Activated T-helper 1 cell treated with anti-CD3 and anti-CD28 coated beads, Interleukin-12 subunit alpha, Interleukin-12 subunit beta, Interleukin-2, Interleukin-4 antibody, amounts not matched to agents 30 ng/mL and 10 ng/mL and 1 ng/mL, durations not matched to agents 14 hours and 24 hours and 36 hours (primary cell): ENCODE data around the gene GPR33. TPM values are rescaled to one million over a fixed set of nuclear protein-coding genes. Genes with fewer than 3 reads are reported as not detected.
"Not testable (repeated sequence)": the region's sequence is repeated elsewhere in the genome, so short reads cannot be mapped to it uniquely, and the experiment has no call there.

Experiments used
- DNase-seq: peaks from one replicate; pipeline ENCODE4 v3.0.0; 2021; ENCODE audit warnings: low spot score
- H3K27ac Mint-ChIP-seq: one replicate; pipeline ENCODE4 v1.8.0; 2021; ENCODE audit warnings: mild to moderate bottlenecking, mixed read lengths
- H3K27me3 Mint-ChIP-seq: one replicate; pipeline ENCODE4 v1.8.0; 2022; ENCODE audit warnings: mild to moderate bottlenecking, moderate library complexity, mixed read lengths; ENCODE audit not compliant: insufficient read depth
- H3K36me3 Mint-ChIP-seq: one replicate; pipeline ENCODE4 v1.8.0; 2021; ENCODE audit warnings: low read depth, mixed read lengths
- H3K4me1 Mint-ChIP-seq: one replicate; pipeline ENCODE4 v1.8.0; 2021; ENCODE audit warnings: low read depth, mixed read lengths
- H3K4me3 Mint-ChIP-seq: one replicate; pipeline ENCODE4 v1.8.0; 2021; ENCODE audit warnings: mild to moderate bottlenecking, moderate library complexity, mixed read lengths
- H3K9me3 Mint-ChIP-seq: one replicate; pipeline ENCODE4 v1.8.0; 2021; ENCODE audit warnings: mixed read lengths
- intact Hi-C: fragments of 100-400 bp; cut with micrococcal nuclease; formaldehyde crosslinking; loops from one replicate; pipeline ENCODE4 v1.15.1; 2024
- total RNA-seq: library from RNA; stranded (reverse); gene quantifications from 2 replicates; pipeline ENCODE4 v1.2.3, GENCODE V29; 2022

GPR33 gene
- total RNA-seq, 1 donor from 2014 or later = not detected

- H3K4me1 Mint-ChIP-seq = no peaks in the 10 kb centered on the region
- DNase-seq = no peak
- intact Hi-C loops = no loop called here
- no peaks in the 10 kb centered on the region for H3K9me3 Mint-ChIP-seq
- H3K27me3 Mint-ChIP-seq = no peaks in the 10 kb centered on the region
- no peaks in the 10 kb centered on the region for H3K36me3 Mint-ChIP-seq
- no peak overlapping the region for H3K27ac Mint-ChIP-seq
- H3K4me3 Mint-ChIP-seq = no peak overlapping the region
Measured at GRCh38 chr14:31486764-31487163, 1.1 kb downstream of the GPR33 start.

GRCh38 chr14:31484754-31485153 is 3.1 kb downstream of the GPR33 start:
- H3K27ac Mint-ChIP-seq = no peak overlapping the region
- no peaks in the 10 kb centered on the region for H3K27me3 Mint-ChIP-seq
- H3K4me3 Mint-ChIP-seq = no peak overlapping the region
- no peaks in the 10 kb centered on the region for H3K36me3 Mint-ChIP-seq
- H3K9me3 Mint-ChIP-seq = no peaks in the 10 kb centered on the region
- DNase-seq = no peak
- no peaks in the 10 kb centered on the region for H3K4me1 Mint-ChIP-seq
- intact Hi-C loops = no loop called here

- Mint-ChIP-seq H3K4me3 (no peak overlapping the region), H3K27ac (no peak overlapping the region), H3K4me1 (no peaks in the 10 kb centered on the region), H3K27me3 (no peaks in the 10 kb centered on the region), H3K9me3 (no peaks in the 10 kb centered on the region), H3K36me3 (no peaks in the 10 kb centered on the region)
- intact Hi-C loops = no loop called here
- no peak for DNase-seq
Measured at GRCh38 chr14:31480156-31480555, 7.7 kb downstream of the GPR33 start.

GRCh38 chr14:31479027-31479426 is 8.8 kb downstream of the GPR33 start:
- Mint-ChIP-seq H3K4me1 (no peaks in the 10 kb centered on the region), H3K27ac (no peak overlapping the region), H3K36me3 (no peaks in the 10 kb centered on the region), H3K27me3 (no peaks in the 10 kb centered on the region), H3K9me3 (no peaks in the 10 kb centered on the region), H3K4me3 (no peak overlapping the region)
- no peak for DNase-seq
- intact Hi-C loops = no loop called here

- Mint-ChIP-seq H3K9me3 (no peaks in the 10 kb centered on the region), H3K4me3 (no peak overlapping the region), H3K4me1 (no peaks in the 10 kb centered on the region), H3K36me3 (no peaks in the 10 kb centered on the region), H3K27ac (no peak overlapping the region), H3K27me3 (no peaks in the 10 kb centered on the region)
- intact Hi-C loops = no loop called here
- no peak for DNase-seq
Measured at GRCh38 chr14:31477248-31477647, 10.6 kb downstream of the GPR33 start.

- Mint-ChIP-seq H3K27ac (no peak overlapping the region), H3K36me3 (no peaks in the 10 kb centered on the region), H3K4me1 (no peaks in the 10 kb centered on the region), H3K27me3 (no peaks in the 10 kb centered on the region), H3K9me3 (no peaks in the 10 kb centered on the region), H3K4me3 (no peak overlapping the region)
- DNase-seq = no peak
- intact Hi-C loops = no loop called here
Measured at GRCh38 chr14:31476131-31476866, 11.5 kb downstream of the GPR33 start.

- intact Hi-C loops = no loop called here
- DNase-seq = no peak
- no peaks in the 10 kb centered on the region for H3K4me1 Mint-ChIP-seq
- H3K27me3 Mint-ChIP-seq = peaks cover 2% of the 10 kb centered on the region
- H3K9me3 Mint-ChIP-seq = peaks cover 3% of the 10 kb centered on the region
- H3K4me3 Mint-ChIP-seq = no peak overlapping the region
- H3K36me3 Mint-ChIP-seq = no peaks in the 10 kb centered on the region
- no peak overlapping the region for H3K27ac Mint-ChIP-seq
Measured at GRCh38 chr14:31466554-31466953, 21.3 kb downstream of the GPR33 start.

- H3K4me3 Mint-ChIP-seq = no peak overlapping the region
- no peaks in the 10 kb centered on the region for H3K4me1 Mint-ChIP-seq
- DNase-seq = no peak
- intact Hi-C loops = no loop called here
- H3K27me3 Mint-ChIP-seq = peaks cover 4% of the 10 kb centered on the region
- peaks cover 3% of the 10 kb centered on the region for H3K9me3 Mint-ChIP-seq
- no peaks in the 10 kb centered on the region for H3K36me3 Mint-ChIP-seq
- no peak overlapping the region for H3K27ac Mint-ChIP-seq
Measured at GRCh38 chr14:31465111-31465510, 22.7 kb downstream of the GPR33 start.

- H3K27me3 Mint-ChIP-seq, DNase-seq, H3K27ac Mint-ChIP-seq, H3K9me3 Mint-ChIP-seq, H3K4me3 Mint-ChIP-seq, intact Hi-C loops, H3K36me3 Mint-ChIP-seq: not testable (repeated sequence)
- peaks cover 13% of the 10 kb centered on the region for H3K4me1 Mint-ChIP-seq
Measured at GRCh38 chr14:31462450-31462849, 25.4 kb downstream of the GPR33 start.

- H3K27ac Mint-ChIP-seq = no peak overlapping the region
- H3K4me1 Mint-ChIP-seq = peaks cover 19% of the 10 kb centered on the region
- H3K36me3 Mint-ChIP-seq = peaks cover 1% of the 10 kb centered on the region
- H3K4me3 Mint-ChIP-seq = no peak overlapping the region
- DNase-seq = no peak
- intact Hi-C loops = no loop called here
- H3K9me3 Mint-ChIP-seq = no peaks in the 10 kb centered on the region
- H3K27me3 Mint-ChIP-seq = peaks cover 2% of the 10 kb centered on the region
Measured at GRCh38 chr14:31461545-31461944, 26.3 kb downstream of the GPR33 start.

- no peak for DNase-seq
- peaks cover 7% of the 10 kb centered on the region for H3K36me3 Mint-ChIP-seq
- peak overlapping the region; percentile 96 for H3K4me3 Mint-ChIP-seq
- intact Hi-C loops = loop anchor here (1.0 to 10.0 kb wide), 12 partner anchors 38 to 899 kb away; partner anchors contain the start of genes G2E3, HEATR5A, NUBPL and RNU6-7
- peaks cover 43% of the 10 kb centered on the region for H3K4me1 Mint-ChIP-seq
- H3K27me3 Mint-ChIP-seq = peaks cover 2% of the 10 kb centered on the region
- H3K9me3 Mint-ChIP-seq = no peaks in the 10 kb centered on the region
- H3K27ac Mint-ChIP-seq = peak overlapping the region; percentile 95
Measured at GRCh38 chr14:31457665-31458659, 29.9 kb downstream of the GPR33 start.

GRCh38 chr14:31456841-31457664 is 30.8 kb downstream of the GPR33 start, which contains the start of gene DTD2:
TSS of gene DTD2 (minus strand) at chr14:31457506. CDS start at chr14:31457393, 113 bp downstream.
- Mint-ChIP-seq H3K4me3 (peak within 1 kb of the TSS; percentile 96), H3K9me3 (no peaks in the 10 kb centered on the region)
- intact Hi-C loops = loop anchor here (1.0 to 10.0 kb wide), 12 partner anchors 37 to 898 kb away; partner anchors contain the start of genes G2E3, HEATR5A, NUBPL and RNU6-7

More at GRCh38 chr14:31456841-31457664, 30.8 kb downstream of the GPR33 start, which contains the start of gene DTD2:
- Mint-ChIP-seq H3K27me3 (peaks cover 2% of the 10 kb centered on the region), H3K36me3 (peaks cover 12% of the 10 kb centered on the region), H3K27ac (peak within 1 kb of the TSS; percentile 95), H3K4me1 (peaks cover 43% of the 10 kb centered on the region)
- peak; percentile 89 for DNase-seq
